ENCODE results near the gene PLA2G12B.

DNA sequence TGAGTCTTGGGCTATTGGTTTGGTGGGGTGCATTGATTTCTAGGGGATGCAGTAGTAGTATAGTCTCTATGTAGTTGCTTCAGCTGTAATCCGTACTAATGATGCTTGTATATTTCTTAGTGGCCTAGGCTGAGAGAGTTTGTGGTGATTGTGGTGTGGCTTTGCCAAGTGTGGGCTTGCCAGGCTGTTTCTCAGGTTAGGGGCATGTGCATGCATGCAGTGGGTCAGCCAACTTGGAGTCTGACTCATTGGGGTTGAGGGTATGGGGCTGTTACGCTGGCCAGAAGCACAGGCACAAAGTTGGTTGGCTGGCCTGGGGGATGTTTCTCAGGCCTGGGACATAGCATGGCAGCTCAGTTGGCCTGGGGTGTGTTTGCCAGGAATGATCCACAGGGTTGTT, 25.7 kb upstream of the PLA2G12B start:
- TF ChIP-seq POLR2A (IDR thresholded peaks at IDR 0.05; ENCODE audit: low read depth, low read length), result no peak
- no peak for TF ChIP-seq PAX5 (IDR thresholded peaks at IDR 0.05; ENCODE audit: insufficient read depth, low read length, severe bottlenecking)
- no peak for TF ChIP-seq POLR2AphosphoS5 (IDR thresholded peaks at IDR 0.05; ENCODE audit: low read depth, low read length)
- no peak for TF ChIP-seq TAF1 (IDR thresholded peaks at IDR 0.05; ENCODE audit: low read depth, low read length)
- no peak for TF ChIP-seq SPI1 (IDR thresholded peaks at IDR 0.05; ENCODE audit: low read depth, low read length)
- TF ChIP-seq POU2F2 (IDR thresholded peaks at IDR 0.05; ENCODE audit: low read depth, low read length), result no peak

Data from GM12891 (cell line).